Measurements from ENCODE around the gene PYGM.

The PYGM gene

GRCh38 chr11:64711138-64711955, 48.4 kb downstream of the PYGM start:
- Histone ChIP-seq H3K79me2 (ENCODE audit: insufficient read depth, low read length) (no peaks in the 10 kb centered on the region), H3K4me3 (ENCODE audit: insufficient read depth, low read length, poor library complexity, severe bottlenecking) (no peak overlapping the region), H3K9ac (ENCODE audit: low read length) (no peak overlapping the region), H3K9me3 (ENCODE audit: insufficient read depth, low read length) (no peaks in the 10 kb centered on the region), H3K36me3 (ENCODE audit: low read length) (no peaks in the 10 kb centered on the region), H2AFZ (ENCODE audit: low read depth, low read length, severe bottlenecking) (no peak overlapping the region), H3K9me2 (replicated peaks; ENCODE audit: insufficient read depth, low read length) (no peaks in the 10 kb centered on the region), H3K27ac (ENCODE audit: low read depth, low read length) (no peak overlapping the region), H4K20me1 (ENCODE audit: low read depth, low read length) (no peaks in the 10 kb centered on the region), H3K27me3 (ENCODE audit: low read length) (no peaks in the 10 kb centered on the region), H3K4me2 (ENCODE audit: low read depth, low read length, poor library complexity, severe bottlenecking) (no peak overlapping the region), H3F3A (ENCODE audit: insufficient read depth) (no peaks in the 10 kb centered on the region)
- TF ChIP-seq EZH2phosphoT487 (conservative IDR thresholded peaks at IDR 0.05; ENCODE audit: low read length) (no peak), CTCF (IDR thresholded peaks at IDR 0.05; ENCODE audit: insufficient read depth, low read length, poor library complexity, severe bottlenecking) (no peak)

GRCh38 chr11:64710418-64711137, 49.2 kb downstream of the PYGM start:
- H3K4me2 ChIP-seq (ENCODE audit: low read depth, low read length, poor library complexity, severe bottlenecking) = no peak overlapping the region

DNA sequence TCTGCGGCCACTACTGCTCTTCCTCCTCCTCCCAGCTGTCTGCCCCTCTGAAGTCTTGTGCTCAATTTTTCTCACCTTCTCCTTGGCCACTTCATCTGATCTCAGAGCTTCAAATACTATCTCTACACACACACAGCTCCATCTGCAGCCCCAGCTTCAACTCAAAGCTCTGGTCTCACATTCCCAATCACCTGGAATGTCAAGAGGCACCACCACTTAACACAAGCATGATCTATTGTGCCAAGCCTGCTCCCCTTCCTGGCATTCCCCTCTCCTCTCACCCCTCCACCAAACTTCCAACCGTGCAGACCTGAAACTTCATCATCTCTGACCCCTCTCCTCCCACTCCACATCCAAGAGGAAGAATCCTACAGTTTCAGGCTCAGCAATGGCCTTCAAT, 54.3 kb downstream of the PYGM start:
- no peak overlapping the region for H3K27ac ChIP-seq (ENCODE audit: low read depth, low read length)
- H2AFZ ChIP-seq (ENCODE audit: low read depth, low read length, severe bottlenecking) = no peak overlapping the region
- H3K4me2 ChIP-seq (ENCODE audit: low read depth, low read length, poor library complexity, severe bottlenecking) = no peak overlapping the region
- no peaks in the 10 kb centered on the region for H4K20me1 ChIP-seq (ENCODE audit: low read depth, low read length)
- TF ChIP-seq CTCF (IDR thresholded peaks at IDR 0.05; ENCODE audit: insufficient read depth, low read length, poor library complexity, severe bottlenecking) (no peak), EZH2phosphoT487 (conservative IDR thresholded peaks at IDR 0.05; ENCODE audit: low read length) (no peak)
- H3K9ac ChIP-seq (ENCODE audit: low read length) = no peak overlapping the region
- H3F3A ChIP-seq (ENCODE audit: insufficient read depth) = no peaks in the 10 kb centered on the region
- no peaks in the 10 kb centered on the region for H3K36me3 ChIP-seq (ENCODE audit: low read length)
- H3K9me3 ChIP-seq (ENCODE audit: insufficient read depth, low read length) = no peaks in the 10 kb centered on the region
- H3K27me3 ChIP-seq (ENCODE audit: low read length) = no peaks in the 10 kb centered on the region
- no peak overlapping the region for H3K4me3 ChIP-seq (ENCODE audit: insufficient read depth, low read length, poor library complexity, severe bottlenecking)
- no peaks in the 10 kb centered on the region for H3K9me2 ChIP-seq (replicated peaks; ENCODE audit: insufficient read depth, low read length)
- H3K79me2 ChIP-seq (ENCODE audit: insufficient read depth, low read length) = no peaks in the 10 kb centered on the region

More at GRCh38 chr11:64710418-64711137, 49.2 kb downstream of the PYGM start:
- no peaks in the 10 kb centered on the region for H3K9me3 ChIP-seq (ENCODE audit: insufficient read depth, low read length)
- no peak overlapping the region for H3K9ac ChIP-seq (ENCODE audit: low read length)
- TF ChIP-seq EZH2phosphoT487 (conservative IDR thresholded peaks at IDR 0.05; ENCODE audit: low read length) (no peak), CTCF (IDR thresholded peaks at IDR 0.05; ENCODE audit: insufficient read depth, low read length, poor library complexity, severe bottlenecking) (no peak)
- no peak overlapping the region for H3K27ac ChIP-seq (ENCODE audit: low read depth, low read length)
- no peak overlapping the region for H3K4me3 ChIP-seq (ENCODE audit: insufficient read depth, low read length, poor library complexity, severe bottlenecking)
- H3F3A ChIP-seq (ENCODE audit: insufficient read depth) = no peaks in the 10 kb centered on the region
- H2AFZ ChIP-seq (ENCODE audit: low read depth, low read length, severe bottlenecking) = no peak overlapping the region
- H3K9me2 ChIP-seq (replicated peaks; ENCODE audit: insufficient read depth, low read length) = no peaks in the 10 kb centered on the region
- H3K36me3 ChIP-seq (ENCODE audit: low read length) = no peaks in the 10 kb centered on the region
- no peaks in the 10 kb centered on the region for H3K79me2 ChIP-seq (ENCODE audit: insufficient read depth, low read length)
- H4K20me1 ChIP-seq (ENCODE audit: low read depth, low read length) = no peaks in the 10 kb centered on the region
- no peaks in the 10 kb centered on the region for H3K27me3 ChIP-seq (ENCODE audit: low read length)
